K562 (cell line): ENCODE data around the gene ZNF593OS. TPM values are rescaled to one million over a fixed set of nuclear protein-coding genes. Genes with fewer than 3 reads are reported as not detected.

ENCODE experiments used
- ATF4 ChIP-seq: fragments of 450-650 bp; formaldehyde crosslinking; IDR thresholded peaks from 2 replicates; pipeline ENCODE4 v1.4.0; 2022; ENCODE audit warnings: mild to moderate bottlenecking, moderate library complexity
- ATF7 ChIP-seq: fragments of 450-650 bp; IDR thresholded peaks from 2 replicates; pipeline ENCODE4 v1.7.1; 2014; ENCODE audit warnings: mild to moderate bottlenecking, moderate library complexity
- BRF1 ChIP-seq: IDR thresholded peaks from 3 replicates; pipeline ENCODE4 v1.6.1; 2011; ENCODE audit warnings: borderline replicate concordance, mild to moderate bottlenecking; ENCODE audit not compliant: insufficient read length; ENCODE audit errors: extremely low read depth
- CBFA2T3 ChIP-seq: fragments of 450-650 bp; IDR thresholded peaks from 2 replicates; pipeline ENCODE4 v1.6.1; 2017
- CHCHD3 ChIP-seq: fragments of 250-450 bp; sonication (Bioruptor Pico); IDR thresholded peaks from 2 replicates; pipeline ENCODE4 v2.1.2; 2022; ENCODE audit warnings: mild to moderate bottlenecking
- CHD4 ChIP-seq: fragments of 200-600 bp; sonication (generic); IDR thresholded peaks from 3 replicates; pipeline ENCODE4 v1.6.1; 2012; ENCODE audit warnings: low read depth, mild to moderate bottlenecking, mixed read lengths, low read length, inconsistent platforms; ENCODE audit not compliant: insufficient read depth, insufficient replicate concordance, poor library complexity, severe bottlenecking
- KAT7 ChIP-seq: sonication (generic); formaldehyde crosslinking; IDR thresholded peaks from 2 replicates; pipeline ENCODE4 v1.8.0; 2022; ENCODE audit warnings: missing genetic modification reagents, mild to moderate bottlenecking, borderline replicate concordance
- MAZ ChIP-seq, 2 experiments: fragments of 450-650 bp in 1 of 2; sonication (generic) in 1 of 2; formaldehyde crosslinking; IDR thresholded peaks in 1 of 2; conservative IDR thresholded peaks in 1 of 2; 2 replicates each; pipeline versions ENCODE4 v1.4.0 to v1.5.0; 2020; ENCODE audit warnings: mild to moderate bottlenecking in 1 of 2, missing genetic modification reagents in 1 of 2
- PHF20 ChIP-seq: fragments of 450-650 bp; IDR thresholded peaks from 2 replicates; pipeline ENCODE4 v1.6.1; 2018; ENCODE audit not compliant: partially characterized antibody
- TAF15 ChIP-seq: fragments of 200-400 bp; formaldehyde crosslinking; IDR thresholded peaks from 2 replicates; pipeline ENCODE4 v1.6.1; 2017; ENCODE audit warnings: mild to moderate bottlenecking, low read depth, low read length, moderate library complexity
- TRIM24 ChIP-seq, 2 experiments: fragments of 450-650 bp; IDR thresholded peaks; 2 replicates each; pipeline ENCODE4 v1.6.1; 2016
- TSC22D4 ChIP-seq: fragments of 450-650 bp; IDR thresholded peaks from 2 replicates; pipeline ENCODE4 v1.6.1; 2016; ENCODE audit warnings: missing genetic modification characterization, missing biosample characterization, control low read depth
- ZC3H4 ChIP-seq: sonication (generic); formaldehyde crosslinking; IDR thresholded peaks from 2 replicates; pipeline ENCODE4 v1.9.0; 2021; ENCODE audit warnings: missing genetic modification reagents, borderline replicate concordance
- ZKSCAN1 ChIP-seq: fragments of 150-350 bp; IDR thresholded peaks from 2 replicates; pipeline ENCODE4 v1.6.1; 2016; ENCODE audit warnings: low read depth, low read length
- ZNF445 ChIP-seq: fragments of 250-450 bp; sonication (Bioruptor Pico); IDR thresholded peaks from 2 replicates; pipeline ENCODE4 v1.4.0; 2020; ENCODE audit warnings: low read depth, mild to moderate bottlenecking, moderate library complexity
- ZNF668 ChIP-seq: fragments of 250-450 bp; sonication (Bioruptor Pico); IDR thresholded peaks from 2 replicates; pipeline ENCODE4 v1.8.0; 2022; ENCODE audit warnings: mild to moderate bottlenecking, inconsistent platforms
- polyA plus RNA-seq, 8 experiments: library from polyadenylated mRNA; depleted of rRNA in 4 of 8; stranded (reverse) in 5 of 8; unstranded in 3 of 8; fragments of >200 nt; fragmentation: Nextera tagmentation in 2 of 8; fragmentation: Illumina TruSeq in 1 of 8; extraction: Ambion mirVana in 2 of 8; extraction: Trizol in 1 of 8; gene quantifications; 2 replicates each; pipeline versions ENCODE4 v1.2.1 to v1.2.3, GENCODE V29; 2011 to 2014; ENCODE audit warnings: inconsistent platforms in 1 of 8, missing spikeins in 1 of 8
- total RNA-seq, 7 experiments: library from RNA; depleted of rRNA in 6 of 7; stranded (reverse); fragments of >200 nt in 6 of 7; fragmentation: Illumina TruSeq in 2 of 7; extraction: Trizol in 2 of 7; gene quantifications; 2 replicates each; pipeline versions ENCODE4 v1.2.1 to v1.2.3, GENCODE V29; 2011 to 2021; ENCODE audit warnings: low replicate concordance in 1 of 7
- TF ChIP-seq, protein P1 (sequence below): fragments of 450-650 bp; IDR thresholded peaks from 2 replicates; pipeline ENCODE4 v1.6.1; 2016; ENCODE audit warnings: antibody characterized with exemption
- TF ChIP-seq, protein P2 (sequence below), 2 experiments: fragments of 200-800 bp in 1 of 2; sonication (Bioruptor generic) in 1 of 2; sonication (generic) in 1 of 2; formaldehyde crosslinking in 1 of 2; IDR thresholded peaks in 1 of 2; conservative IDR thresholded peaks in 1 of 2; 2 replicates each; pipeline versions ENCODE4 v1.5.0 to v1.6.1; 2016 to 2020; ENCODE audit warnings: missing compliant biosample characterization in 1 of 2, missing genetic modification characterization in 1 of 2, missing genetic modification reagents in 1 of 2
- TF ChIP-seq, protein P3 (sequence below), 2 experiments: fragments of 450-650 bp in 1 of 2; sonication (generic) in 1 of 2; formaldehyde crosslinking; conservative IDR thresholded peaks; 2 replicates each; pipeline versions ENCODE4 v1.4.0 to v1.8.1; 2020 to 2022; ENCODE audit warnings: mild to moderate bottlenecking in 1 of 2, missing genetic modification reagents in 1 of 2
- TF ChIP-seq, protein P4 (sequence below): fragments of 200-400 bp; formaldehyde crosslinking; IDR thresholded peaks from 2 replicates; pipeline ENCODE4 v1.6.1; 2017; ENCODE audit warnings: mild to moderate bottlenecking, low read depth, low read length, moderate library complexity

ZNF593OS gene
- total and polyA plus RNA-seq, 9 of the 15 experiments (the other 6 are each of a cell fraction or from before 2014, with no cell fraction given), result 0.24 to 0.27 TPM; not detected in 7

- TF ChIP-seq PHF20, result no peak
- peak; percentile 53 for TF ChIP-seq CHD4
- TF ChIP-seq MAZ (CRISPR knock-in tag; conservative IDR thresholded peaks at IDR 0.05 in 1 of 2, IDR thresholded peaks at IDR 0.05 in 1 of 2), result peak in 1 of 2 experiments; percentile 73; a peak in 3 of 4 replicates
- TF ChIP-seq ATF4 (CRISPR knock-in tag), result no peak
- no peak for TF ChIP-seq CHCHD3 (CRISPR knock-in tag)
- TF ChIP-seq TRIM24 (IDR thresholded peaks at IDR 0.05), result no peak
- TF ChIP-seq TSC22D4 (tag), result no peak
- TF ChIP-seq ZKSCAN1, result no peak; the same call in 1 of the 2 replicates
- TF ChIP-seq, protein P1, sequence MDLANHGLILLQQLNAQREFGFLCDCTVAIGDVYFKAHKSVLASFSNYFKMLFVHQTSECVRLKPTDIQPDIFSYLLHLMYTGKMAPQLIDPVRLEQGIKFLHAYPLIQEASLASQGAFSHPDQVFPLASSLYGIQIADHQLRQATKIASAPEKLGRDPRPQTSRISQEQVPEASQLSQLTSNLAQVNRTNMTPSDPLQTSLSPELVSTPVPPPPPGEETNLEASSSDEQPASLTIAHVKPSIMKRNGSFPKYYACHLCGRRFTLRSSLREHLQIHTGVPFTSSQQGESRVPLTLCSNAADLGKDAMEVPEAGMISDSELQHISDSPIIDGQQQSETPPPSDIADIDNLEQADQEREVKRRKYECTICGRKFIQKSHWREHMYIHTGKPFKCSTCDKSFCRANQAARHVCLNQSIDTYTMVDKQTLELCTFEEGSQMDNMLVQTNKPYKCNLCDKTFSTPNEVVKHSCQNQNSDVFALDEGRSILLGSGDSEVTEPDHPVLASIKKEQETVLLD, result 0 out of 2 replicates have a peak, but pooled peaks have one; percentile 15
- TF ChIP-seq BRF1, result no peak
- no peak for TF ChIP-seq ZNF445
- TF ChIP-seq ZC3H4 (CRISPR knock-in tag), result no peak
- TF ChIP-seq KAT7 (CRISPR knock-in tag), result peak; percentile 97
- TF ChIP-seq ATF7, result peak; percentile 51; the same call in 1 of the 2 replicates
- no peak for TF ChIP-seq CBFA2T3
- TF ChIP-seq ZNF668 (CRISPR knock-in tag), result peak; percentile 66; the same call in 1 of the 2 replicates
- TF ChIP-seq, protein P2, sequence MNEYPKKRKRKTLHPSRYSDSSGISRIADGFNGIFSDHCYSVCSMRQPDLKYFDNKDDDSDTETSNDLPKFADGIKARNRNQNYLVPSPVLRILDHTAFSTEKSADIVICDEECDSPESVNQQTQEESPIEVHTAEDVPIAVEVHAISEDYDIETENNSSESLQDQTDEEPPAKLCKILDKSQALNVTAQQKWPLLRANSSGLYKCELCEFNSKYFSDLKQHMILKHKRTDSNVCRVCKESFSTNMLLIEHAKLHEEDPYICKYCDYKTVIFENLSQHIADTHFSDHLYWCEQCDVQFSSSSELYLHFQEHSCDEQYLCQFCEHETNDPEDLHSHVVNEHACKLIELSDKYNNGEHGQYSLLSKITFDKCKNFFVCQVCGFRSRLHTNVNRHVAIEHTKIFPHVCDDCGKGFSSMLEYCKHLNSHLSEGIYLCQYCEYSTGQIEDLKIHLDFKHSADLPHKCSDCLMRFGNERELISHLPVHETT (CRISPR knock-in tag; conservative IDR thresholded peaks at IDR 0.05 in 1 of 2, IDR thresholded peaks at IDR 0.05 in 1 of 2), result no peak
- TF ChIP-seq, protein P3, sequence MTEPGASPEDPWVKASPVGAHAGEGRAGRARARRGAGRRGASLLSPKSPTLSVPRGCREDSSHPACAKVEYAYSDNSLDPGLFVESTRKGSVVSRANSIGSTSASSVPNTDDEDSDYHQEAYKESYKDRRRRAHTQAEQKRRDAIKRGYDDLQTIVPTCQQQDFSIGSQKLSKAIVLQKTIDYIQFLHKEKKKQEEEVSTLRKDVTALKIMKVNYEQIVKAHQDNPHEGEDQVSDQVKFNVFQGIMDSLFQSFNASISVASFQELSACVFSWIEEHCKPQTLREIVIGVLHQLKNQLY (CRISPR knock-in tag; conservative IDR thresholded peaks at IDR 0.05), result no peak
- no peak for TF ChIP-seq TAF15
- TF ChIP-seq, protein P4, sequence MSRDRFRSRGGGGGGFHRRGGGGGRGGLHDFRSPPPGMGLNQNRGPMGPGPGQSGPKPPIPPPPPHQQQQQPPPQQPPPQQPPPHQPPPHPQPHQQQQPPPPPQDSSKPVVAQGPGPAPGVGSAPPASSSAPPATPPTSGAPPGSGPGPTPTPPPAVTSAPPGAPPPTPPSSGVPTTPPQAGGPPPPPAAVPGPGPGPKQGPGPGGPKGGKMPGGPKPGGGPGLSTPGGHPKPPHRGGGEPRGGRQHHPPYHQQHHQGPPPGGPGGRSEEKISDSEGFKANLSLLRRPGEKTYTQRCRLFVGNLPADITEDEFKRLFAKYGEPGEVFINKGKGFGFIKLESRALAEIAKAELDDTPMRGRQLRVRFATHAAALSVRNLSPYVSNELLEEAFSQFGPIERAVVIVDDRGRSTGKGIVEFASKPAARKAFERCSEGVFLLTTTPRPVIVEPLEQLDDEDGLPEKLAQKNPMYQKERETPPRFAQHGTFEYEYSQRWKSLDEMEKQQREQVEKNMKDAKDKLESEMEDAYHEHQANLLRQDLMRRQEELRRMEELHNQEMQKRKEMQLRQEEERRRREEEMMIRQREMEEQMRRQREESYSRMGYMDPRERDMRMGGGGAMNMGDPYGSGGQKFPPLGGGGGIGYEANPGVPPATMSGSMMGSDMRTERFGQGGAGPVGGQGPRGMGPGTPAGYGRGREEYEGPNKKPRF, result no peak
Measured at GRCh38 chr1:26164036-26164860, 7.4 kb downstream of the ZNF593OS start (continued).
